MM.1S (cell line): ENCODE data around the gene NPLOC4.

Experiments used
- DNase-seq: peaks from one replicate; pipeline ENCODE4 v3.0.0-alpha.2; 2015
- H2AFZ ChIP-seq: fragments of 300-600 bp; sonication (generic); 2 replicates; pipeline ENCODE4 v1.6.0; 2016; ENCODE audit warnings: antibody characterized with exemption, low read length
- H3F3A ChIP-seq: fragments of 300-600 bp; sonication (generic); 2 replicates; pipeline ENCODE4 v1.6.1; 2016; ENCODE audit warnings: mild to moderate bottlenecking, antibody characterized with exemption, low read length, moderate library complexity, mixed read lengths; ENCODE audit not compliant: insufficient read depth
- H3K27ac ChIP-seq: fragments of 300-600 bp; sonication (generic); 2 replicates; pipeline ENCODE4 v1.5.1; 2016; ENCODE audit warnings: mild to moderate bottlenecking, low read length
- H3K27me3 ChIP-seq: fragments of 300-600 bp; sonication (generic); replicated peaks from 2 replicates; pipeline ENCODE4 v1.6.0; 2016; ENCODE audit warnings: low read length; ENCODE audit not compliant: insufficient read depth
- H3K36me3 ChIP-seq: fragments of 300-600 bp; sonication (generic); replicated peaks from 2 replicates; pipeline ENCODE4 v1.6.1; 2016; ENCODE audit warnings: mild to moderate bottlenecking, low read length, mixed read lengths; ENCODE audit not compliant: insufficient read depth
- H3K4me1 ChIP-seq: fragments of 300-600 bp; sonication (generic); 2 replicates; pipeline ENCODE4 v1.6.1; 2016; ENCODE audit warnings: low read length, mixed read lengths
- H3K4me2 ChIP-seq: fragments of 300-600 bp; sonication (generic); 2 replicates; pipeline ENCODE4 v1.6.0; 2016; ENCODE audit warnings: low read depth, low read length
- H3K4me3 ChIP-seq: fragments of 300-600 bp; sonication (generic); 2 replicates; pipeline ENCODE4 v1.5.1; 2016; ENCODE audit warnings: low read length, mixed read lengths
- H3K79me2 ChIP-seq: fragments of 300-600 bp; sonication (generic); 2 replicates; pipeline ENCODE4 v1.6.1; 2016; ENCODE audit warnings: mixed run types, low read length, mixed read lengths
- H3K9ac ChIP-seq: fragments of 300-600 bp; sonication (generic); 2 replicates; pipeline ENCODE4 v1.6.1; 2016; ENCODE audit warnings: low read length, mixed read lengths
- H3K9me2 ChIP-seq: fragments of 300-600 bp; sonication (generic); replicated peaks from 2 replicates; pipeline ENCODE4 v1.6.1; 2016; ENCODE audit warnings: mild to moderate bottlenecking, low read length, mixed read lengths; ENCODE audit not compliant: insufficient read depth
- H3K9me3 ChIP-seq: fragments of 300-600 bp; sonication (generic); replicated peaks from 2 replicates; pipeline ENCODE4 v1.6.1; 2016; ENCODE audit warnings: mild to moderate bottlenecking, low read length, mixed read lengths; ENCODE audit not compliant: insufficient read depth
- H4K20me1 ChIP-seq: fragments of 300-600 bp; sonication (generic); 2 replicates; pipeline ENCODE4 v1.6.1; 2016; ENCODE audit warnings: mild to moderate bottlenecking, low read length, moderate library complexity, mixed read lengths; ENCODE audit not compliant: insufficient read depth
- CTCF ChIP-seq: fragments of 300-600 bp; sonication (generic); IDR thresholded peaks from 2 replicates; pipeline ENCODE4 v1.5.1; 2016; ENCODE audit warnings: antibody characterized with exemption, low read length, mixed read lengths
- EZH2 ChIP-seq: fragments of 300-600 bp; sonication (generic); optimal IDR thresholded peaks from 2 replicates; pipeline ENCODE3; 2017; ENCODE audit warnings: low read depth, mild to moderate bottlenecking, antibody characterized with exemption, low read length, mixed read lengths
- EZH2phosphoT487 ChIP-seq: fragments of 300-600 bp; sonication (generic); IDR thresholded peaks from 2 replicates; pipeline ENCODE4 v1.6.1; 2018; ENCODE audit warnings: antibody characterized with exemption, low read length

The NPLOC4 gene

GRCh38 chr17:81546906-81547613 lies 89.9 kb downstream of the NPLOC4 start:
- Histone ChIP-seq H3K27me3 (no peaks in the 10 kb centered on the region), H4K20me1 (no peaks in the 10 kb centered on the region), H3K9ac (no peak overlapping the region), H3K27ac (no peak overlapping the region), H3K4me1 (0 out of 2 replicates have a peak, but pooled peaks cover 6% of the 10 kb centered on the region), H3F3A (no peaks in the 10 kb centered on the region; the same call in 1 of the 2 replicates), H2AFZ (no peak overlapping the region), H3K9me3 (no peaks in the 10 kb centered on the region), H3K79me2 (peaks cover 27% of the 10 kb centered on the region), H3K9me2 (no peaks in the 10 kb centered on the region), H3K4me3 (no peak overlapping the region), H3K4me2 (no peak overlapping the region), H3K36me3 (no peaks in the 10 kb centered on the region)
- no peak for TF ChIP-seq CTCF
- TF ChIP-seq EZH2phosphoT487: no peak
- no peak for TF ChIP-seq EZH2
- DNase-seq: no peak

GRCh38 chr17:81545160-81545949 lies 91.6 kb downstream of the NPLOC4 start:
- no peaks in the 10 kb centered on the region for H3K36me3 ChIP-seq
- no peak overlapping the region for H2AFZ ChIP-seq
- no peak for DNase-seq
- H3K27ac ChIP-seq: no peak overlapping the region
- H4K20me1 ChIP-seq: no peaks in the 10 kb centered on the region
- no peak for TF ChIP-seq CTCF
- H3K27me3 ChIP-seq: no peaks in the 10 kb centered on the region
- no peaks in the 10 kb centered on the region for H3K4me1 ChIP-seq
- no peak overlapping the region for H3K9ac ChIP-seq
- no peak overlapping the region for H3K4me2 ChIP-seq
- H3K9me2 ChIP-seq: no peaks in the 10 kb centered on the region
- H3K4me3 ChIP-seq: no peak overlapping the region
- no peaks in the 10 kb centered on the region for H3K9me3 ChIP-seq
- H3K79me2 ChIP-seq: peaks cover 10% of the 10 kb centered on the region
- no peaks in the 10 kb centered on the region; the same call in 1 of the 2 replicates for H3F3A ChIP-seq

GRCh38 chr17:81544281-81544974 lies 92.5 kb downstream of the NPLOC4 start:
- Histone ChIP-seq H3K4me3 (no peak overlapping the region), H3K27ac (no peak overlapping the region), H3K4me2 (no peak overlapping the region), H2AFZ (no peak overlapping the region), H3K79me2 (peaks cover under 1% of the 10 kb centered on the region; the same call in 1 of the 2 replicates), H4K20me1 (no peaks in the 10 kb centered on the region), H3K9me3 (no peaks in the 10 kb centered on the region), H3K27me3 (no peaks in the 10 kb centered on the region), H3K9me2 (no peaks in the 10 kb centered on the region), H3F3A (no peaks in the 10 kb centered on the region), H3K36me3 (no peaks in the 10 kb centered on the region), H3K4me1 (no peaks in the 10 kb centered on the region), H3K9ac (no peak overlapping the region)
- TF ChIP-seq EZH2 (no peak), EZH2phosphoT487 (no peak), CTCF (no peak)
- DNase-seq: no peak
